Upper lobe of right lung (tissue), 1 donor: ENCODE measurements around the gene RFX5. TPM values are rescaled to one million over a fixed set of nuclear protein-coding genes. Genes with fewer than 3 reads are reported as not detected.
"Not testable (repeated sequence)": the region's sequence is repeated elsewhere in the genome, so short reads cannot be mapped to it uniquely, and the experiment has no call there.

Experiments
- ATAC-seq: fragments of 200-7000 bp; cut with Tn5 transposase; one replicate; pipeline ENCODE4 v1.9.1; 2020; ENCODE audit warnings: mild to moderate bottlenecking, moderate library complexity
- DNase-seq: peaks from one replicate; pipeline ENCODE4 v3.0.0-alpha.2; 2020
- H3K27ac ChIP-seq: fragments of 200-600 bp; one replicate; pipeline ENCODE4 v1.8.0; 2022
- H3K27me3 ChIP-seq: fragments of 200-600 bp; one replicate; pipeline ENCODE4 v1.8.0; 2022; ENCODE audit warnings: mild to moderate bottlenecking
- H3K36me3 ChIP-seq: fragments of 200-600 bp; one replicate; pipeline ENCODE4 v1.8.0; 2022
- H3K4me1 ChIP-seq: fragments of 200-600 bp; one replicate; pipeline ENCODE4 v1.8.0; 2022
- H3K4me3 ChIP-seq: fragments of 200-600 bp; one replicate; pipeline ENCODE4 v1.8.0; 2022; ENCODE audit warnings: mild to moderate bottlenecking
- H3K9me3 ChIP-seq: fragments of 200-600 bp; one replicate; pipeline ENCODE4 v1.8.0; 2022
- CTCF ChIP-seq: fragments of 200-600 bp; IDR thresholded peaks from one replicate; pipeline ENCODE4 v1.8.0; 2022; ENCODE audit warnings: antibody characterized with exemption
- intact Hi-C: fragments of 100-400 bp; cut with DNase I; formaldehyde crosslinking; loops from one replicate; pipeline ENCODE4 v1.11.0; 2022
- total RNA-seq: library from RNA; stranded (reverse); fragmentation: NEBNext Ultra II Directional; extraction: Animal tissue kit (Norgen Biotek cat#: 25700); gene quantifications from one replicate; pipeline ENCODE4 v1.2.1, GENCODE V29; 2021
- donor health status: DM: no; HTN: yes; CAD: no; lungs with severe emphysema.

RFX5 gene
- total RNA-seq, 1 donor from 2014 or later: 45.8 TPM

GRCh38 chr1:151364996-151365395 is 17.9 kb upstream of the RFX5 start:
- DNase-seq (no peak), ATAC-seq (no peak)
- H3K4me1 ChIP-seq: peaks cover 14% of the 10 kb centered on the region
- peaks cover 45% of the 10 kb centered on the region for H3K36me3 ChIP-seq
- H3K4me3 ChIP-seq: no peak overlapping the region
- H3K27ac ChIP-seq: no peak overlapping the region
- H3K9me3 ChIP-seq: no peaks in the 10 kb centered on the region
- no peaks in the 10 kb centered on the region for H3K27me3 ChIP-seq
- TF ChIP-seq CTCF: no peak
- intact Hi-C loops: no loop called here

- DNase-seq: no peak
- Histone ChIP-seq H3K27ac (no peak overlapping the region), H3K4me3 (no peak overlapping the region), H3K4me1 (peaks cover 2% of the 10 kb centered on the region), H3K36me3 (peaks cover 36% of the 10 kb centered on the region), H3K27me3 (no peaks in the 10 kb centered on the region), H3K9me3 (no peaks in the 10 kb centered on the region)
- intact Hi-C loops: no loop called here
- TF ChIP-seq CTCF: no peak
- ATAC-seq: no peak
Observed at GRCh38 chr1:151362308-151363155, 15.5 kb upstream of the RFX5 start.

GRCh38 chr1:151361883-151362282 is 14.8 kb upstream of the RFX5 start:
- no peak for TF ChIP-seq CTCF
- ATAC-seq (no peak), DNase-seq (no peak)
- Histone ChIP-seq H3K9me3 (no peaks in the 10 kb centered on the region), H3K36me3 (peaks cover 30% of the 10 kb centered on the region), H3K4me1 (no peaks in the 10 kb centered on the region), H3K27me3 (no peaks in the 10 kb centered on the region), H3K4me3 (no peak overlapping the region), H3K27ac (no peak overlapping the region)
- intact Hi-C loops: no loop called here

- no peaks in the 10 kb centered on the region for H3K36me3 ChIP-seq
- no peaks in the 10 kb centered on the region for H3K9me3 ChIP-seq
- no peak overlapping the region for H3K27ac ChIP-seq
- no peak for DNase-seq
- intact Hi-C loops: no loop called here
- no peaks in the 10 kb centered on the region for H3K27me3 ChIP-seq
- TF ChIP-seq CTCF: no peak
- H3K4me1 ChIP-seq: no peaks in the 10 kb centered on the region
- peak; percentile 51 for ATAC-seq
- H3K4me3 ChIP-seq: no peak overlapping the region
Observed at GRCh38 chr1:151356696-151357095, 9.6 kb upstream of the RFX5 start.

- no peaks in the 10 kb centered on the region for H3K4me1 ChIP-seq
- no peaks in the 10 kb centered on the region for H3K36me3 ChIP-seq
- intact Hi-C loops: no loop called here
- no peak for ATAC-seq
- no peak overlapping the region for H3K4me3 ChIP-seq
- H3K27me3 ChIP-seq: no peaks in the 10 kb centered on the region
- H3K27ac ChIP-seq: no peak overlapping the region
- TF ChIP-seq CTCF: no peak
- DNase-seq: no peak
- H3K9me3 ChIP-seq: no peaks in the 10 kb centered on the region
Observed at GRCh38 chr1:151352021-151352718, 5.1 kb upstream of the RFX5 start.

- H3K27ac ChIP-seq, H3K36me3 ChIP-seq, H3K9me3 ChIP-seq, H3K27me3 ChIP-seq, DNase-seq, ATAC-seq, intact Hi-C loops, H3K4me3 ChIP-seq, H3K4me1 ChIP-seq: not testable (repeated sequence)
Observed at GRCh38 chr1:151350323-151350722, 3.3 kb upstream of the RFX5 start.
